Measurements from ENCODE around the gene ICAM3.

ICAM3 gene

GRCh38 chr19:10284065-10284959, 55.1 kb downstream of the ICAM3 start:
- Histone ChIP-seq H3K79me2 (ENCODE audit: insufficient read depth, low read length) (no peaks in the 10 kb centered on the region), H3K27me3 (ENCODE audit: insufficient read depth, low read length, poor library complexity, severe bottlenecking) (no peaks in the 10 kb centered on the region), H3K4me2 (ENCODE audit: low read depth, low read length, poor library complexity, severe bottlenecking) (no peak overlapping the region), H3K9me3 (ENCODE audit: insufficient read depth, low read depth, low read length) (no peaks in the 10 kb centered on the region), H3K9ac (ENCODE audit: low read depth, low read length, poor library complexity, severe bottlenecking) (no peak overlapping the region), H3K4me1 (ENCODE audit: insufficient read depth, low read length, poor library complexity, severe bottlenecking) (peaks cover 36% of the 10 kb centered on the region), H3K4me3 (ENCODE audit: low read length, poor library complexity, severe bottlenecking) (no peak overlapping the region), H3K9me2 (replicated peaks; ENCODE audit: low read depth, low read length) (no peaks in the 10 kb centered on the region), H3K36me3 (ENCODE audit: insufficient read depth, low read length) (peaks cover 17% of the 10 kb centered on the region; the same call in 1 of the 2 replicates), H3F3A (ENCODE audit: low read depth) (no peaks in the 10 kb centered on the region), H4K20me1 (ENCODE audit: insufficient read depth, low read length, poor library complexity, severe bottlenecking) (peaks cover 3% of the 10 kb centered on the region), H2AFZ (ENCODE audit: low read length) (no peak overlapping the region)
- TF ChIP-seq, protein P1, sequence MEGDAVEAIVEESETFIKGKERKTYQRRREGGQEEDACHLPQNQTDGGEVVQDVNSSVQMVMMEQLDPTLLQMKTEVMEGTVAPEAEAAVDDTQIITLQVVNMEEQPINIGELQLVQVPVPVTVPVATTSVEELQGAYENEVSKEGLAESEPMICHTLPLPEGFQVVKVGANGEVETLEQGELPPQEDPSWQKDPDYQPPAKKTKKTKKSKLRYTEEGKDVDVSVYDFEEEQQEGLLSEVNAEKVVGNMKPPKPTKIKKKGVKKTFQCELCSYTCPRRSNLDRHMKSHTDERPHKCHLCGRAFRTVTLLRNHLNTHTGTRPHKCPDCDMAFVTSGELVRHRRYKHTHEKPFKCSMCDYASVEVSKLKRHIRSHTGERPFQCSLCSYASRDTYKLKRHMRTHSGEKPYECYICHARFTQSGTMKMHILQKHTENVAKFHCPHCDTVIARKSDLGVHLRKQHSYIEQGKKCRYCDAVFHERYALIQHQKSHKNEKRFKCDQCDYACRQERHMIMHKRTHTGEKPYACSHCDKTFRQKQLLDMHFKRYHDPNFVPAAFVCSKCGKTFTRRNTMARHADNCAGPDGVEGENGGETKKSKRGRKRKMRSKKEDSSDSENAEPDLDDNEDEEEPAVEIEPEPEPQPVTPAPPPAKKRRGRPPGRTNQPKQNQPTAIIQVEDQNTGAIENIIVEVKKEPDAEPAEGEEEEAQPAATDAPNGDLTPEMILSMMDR (conservative IDR thresholded peaks at IDR 0.05; ENCODE audit: low read length): no peak
- no peak for TF ChIP-seq EZH2phosphoT487 (IDR thresholded peaks at IDR 0.05; ENCODE audit: borderline replicate concordance)

Data from Loucy (cell line).